ENCODE results near the gene USP13. TPM values are rescaled to one million over a fixed set of nuclear protein-coding genes. Genes with fewer than 3 reads are reported as not detected.

USP13 gene
- total RNA-seq, 1 experiment from 2014 or later = 33.0 TPM

DNA sequence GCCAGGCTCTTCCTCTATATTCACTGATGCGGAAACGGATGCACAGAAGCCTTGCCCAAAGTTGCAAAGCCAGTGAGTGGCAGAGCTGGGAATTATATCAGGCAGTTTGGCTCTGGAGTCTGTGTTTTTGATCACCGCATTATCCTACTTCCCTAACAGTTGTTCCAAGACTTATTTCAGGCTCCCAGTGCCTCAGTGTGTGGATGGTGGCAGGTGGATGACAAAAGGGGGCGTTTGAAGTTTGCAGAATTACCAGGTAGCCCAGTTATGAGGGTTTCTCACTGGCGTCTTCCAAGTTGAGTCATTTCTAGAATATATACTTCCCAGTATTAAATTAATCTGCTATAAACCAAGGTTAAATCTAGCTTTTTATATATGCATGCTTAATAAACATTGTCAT lies 81.0 kb downstream of the USP13 start:
- Histone ChIP-seq H3K36me3 (ENCODE audit: insufficient read depth, low read length, poor library complexity, severe bottlenecking) (peaks cover 33% of the 10 kb centered on the region), H3K4me1 (ENCODE audit: insufficient read depth, low read length, poor library complexity, severe bottlenecking) (no peaks in the 10 kb centered on the region), H3K4me3 (ENCODE audit: low read depth, low read length, poor library complexity, severe bottlenecking) (no peak overlapping the region), H3K27me3 (replicated peaks; ENCODE audit: insufficient read depth, low read depth, low read length, poor library complexity) (no peaks in the 10 kb centered on the region), H3K9me3 (ENCODE audit: low read depth, low read length, poor library complexity, severe bottlenecking) (no peaks in the 10 kb centered on the region), H3K27ac (ENCODE audit: low read depth, low read length, poor library complexity, severe bottlenecking) (no peak overlapping the region)
- ChIA-PET POLR2A (ENCODE audit: low non-redundant PET) (no interaction called here), CTCF (no interaction called here)
- intact Hi-C loops (cut with micrococcal nuclease; ENCODE audit: unreplicated experiment) = no loop called here
- no peak for DNase-seq (ENCODE audit: low spot score)
- BruUV-seq (replicated peaks) = no TSS peak
- TF ChIP-seq EZH2 (IDR thresholded peaks at IDR 0.05; ENCODE audit: borderline replicate concordance, low read depth, low read length, poor library complexity, severe bottlenecking) = no peak

DNA sequence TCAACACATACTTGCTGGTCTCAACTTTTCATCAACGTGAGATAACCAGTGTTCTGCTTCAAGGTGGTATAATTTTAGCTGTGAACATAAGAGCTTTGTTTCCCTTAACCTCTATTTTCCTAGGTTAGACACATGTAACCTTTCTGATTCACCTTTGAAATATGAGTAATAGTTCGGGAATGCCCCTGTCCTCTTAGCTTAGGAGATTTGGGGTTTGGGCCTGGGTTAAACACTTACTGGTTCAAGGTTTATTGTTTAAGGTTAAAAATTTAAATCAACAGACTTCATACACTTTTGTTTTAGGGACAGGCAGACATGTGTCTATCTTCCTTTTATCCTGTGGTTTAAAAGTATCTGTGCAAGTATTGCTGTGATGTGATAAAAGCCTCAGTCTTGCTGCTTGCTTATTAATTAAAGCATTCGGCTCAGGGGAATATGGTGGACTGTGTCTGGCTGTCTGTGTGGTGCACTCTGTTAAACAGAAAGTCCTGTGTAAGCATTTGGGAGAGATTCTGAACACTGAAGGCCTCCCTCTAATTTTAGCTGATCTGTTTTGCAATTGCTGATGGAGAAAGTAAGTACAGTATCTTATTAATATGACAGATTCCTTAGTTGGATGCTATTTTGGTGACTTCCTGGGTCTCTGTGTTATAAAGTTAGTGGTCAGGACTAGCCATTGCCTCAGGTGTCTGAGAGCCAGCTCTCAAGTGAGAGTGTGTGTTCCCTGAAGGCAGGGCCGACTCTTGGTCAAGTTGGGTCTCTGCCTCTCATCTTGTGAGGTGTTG lies 81.8 kb downstream of the USP13 start:
- CTCF ChIA-PET = no interaction called here
- no TSS peak for BruUV-seq (replicated peaks)
- no peak for TF ChIP-seq EZH2 (IDR thresholded peaks at IDR 0.05; ENCODE audit: borderline replicate concordance, low read depth, low read length, poor library complexity, severe bottlenecking)
- TF ChIP-seq, protein P1, sequence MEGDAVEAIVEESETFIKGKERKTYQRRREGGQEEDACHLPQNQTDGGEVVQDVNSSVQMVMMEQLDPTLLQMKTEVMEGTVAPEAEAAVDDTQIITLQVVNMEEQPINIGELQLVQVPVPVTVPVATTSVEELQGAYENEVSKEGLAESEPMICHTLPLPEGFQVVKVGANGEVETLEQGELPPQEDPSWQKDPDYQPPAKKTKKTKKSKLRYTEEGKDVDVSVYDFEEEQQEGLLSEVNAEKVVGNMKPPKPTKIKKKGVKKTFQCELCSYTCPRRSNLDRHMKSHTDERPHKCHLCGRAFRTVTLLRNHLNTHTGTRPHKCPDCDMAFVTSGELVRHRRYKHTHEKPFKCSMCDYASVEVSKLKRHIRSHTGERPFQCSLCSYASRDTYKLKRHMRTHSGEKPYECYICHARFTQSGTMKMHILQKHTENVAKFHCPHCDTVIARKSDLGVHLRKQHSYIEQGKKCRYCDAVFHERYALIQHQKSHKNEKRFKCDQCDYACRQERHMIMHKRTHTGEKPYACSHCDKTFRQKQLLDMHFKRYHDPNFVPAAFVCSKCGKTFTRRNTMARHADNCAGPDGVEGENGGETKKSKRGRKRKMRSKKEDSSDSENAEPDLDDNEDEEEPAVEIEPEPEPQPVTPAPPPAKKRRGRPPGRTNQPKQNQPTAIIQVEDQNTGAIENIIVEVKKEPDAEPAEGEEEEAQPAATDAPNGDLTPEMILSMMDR (conservative IDR thresholded peaks at IDR 0.05; ENCODE audit: low read depth, low read length) = no peak
- Histone ChIP-seq H3K4me3 (ENCODE audit: low read depth, low read length, poor library complexity, severe bottlenecking) (no peak overlapping the region), H3K9me3 (ENCODE audit: low read depth, low read length, poor library complexity, severe bottlenecking) (no peaks in the 10 kb centered on the region), H3K36me3 (ENCODE audit: insufficient read depth, low read length, poor library complexity, severe bottlenecking) (peaks cover 30% of the 10 kb centered on the region), H3K27me3 (replicated peaks; ENCODE audit: insufficient read depth, low read depth, low read length, poor library complexity) (no peaks in the 10 kb centered on the region), H3K4me1 (ENCODE audit: insufficient read depth, low read length, poor library complexity, severe bottlenecking) (no peaks in the 10 kb centered on the region), H3K27ac (ENCODE audit: low read depth, low read length, poor library complexity, severe bottlenecking) (no peak overlapping the region)
- intact Hi-C loops (cut with micrococcal nuclease; ENCODE audit: unreplicated experiment) = no loop called here
- POLR2A ChIA-PET (ENCODE audit: low non-redundant PET) = no interaction called here
- no peak for DNase-seq (ENCODE audit: low spot score)

DNA sequence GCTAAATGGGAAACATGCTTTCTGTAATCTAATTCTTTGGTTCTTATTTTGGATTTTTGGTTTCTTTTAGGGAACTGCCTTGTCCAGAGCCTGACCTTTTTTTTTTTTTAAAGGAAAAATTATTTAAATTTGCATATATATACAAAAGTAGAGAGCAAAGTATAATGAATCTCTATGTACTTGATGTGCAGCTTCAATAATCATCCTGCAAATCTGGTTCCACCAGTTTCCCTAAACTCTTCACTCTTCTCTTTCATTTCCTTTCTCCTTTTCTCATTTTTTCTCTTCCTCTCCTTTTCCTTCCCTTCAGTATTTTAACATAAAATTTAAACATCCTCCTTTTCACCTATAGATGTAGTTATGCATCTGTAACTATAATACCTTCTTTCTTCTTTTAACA lies 82.5 kb downstream of the USP13 start:
- no peaks in the 10 kb centered on the region for H3K4me1 ChIP-seq (ENCODE audit: insufficient read depth, low read length, poor library complexity, severe bottlenecking)
- TF ChIP-seq EZH2 (IDR thresholded peaks at IDR 0.05; ENCODE audit: borderline replicate concordance, low read depth, low read length, poor library complexity, severe bottlenecking) = no peak
- TF ChIP-seq, protein P1 (conservative IDR thresholded peaks at IDR 0.05; ENCODE audit: low read depth, low read length) = no peak
- BruUV-seq (replicated peaks) = no TSS peak
- H3K4me3 ChIP-seq (ENCODE audit: low read depth, low read length, poor library complexity, severe bottlenecking) = no peak overlapping the region
- no peak overlapping the region for H3K27ac ChIP-seq (ENCODE audit: low read depth, low read length, poor library complexity, severe bottlenecking)
- DNase-seq (ENCODE audit: low spot score) = no peak
- ChIA-PET CTCF (no interaction called here), POLR2A (ENCODE audit: low non-redundant PET) (no interaction called here)
- no peaks in the 10 kb centered on the region for H3K27me3 ChIP-seq (replicated peaks; ENCODE audit: insufficient read depth, low read depth, low read length, poor library complexity)
- peaks cover 24% of the 10 kb centered on the region for H3K36me3 ChIP-seq (ENCODE audit: insufficient read depth, low read length, poor library complexity, severe bottlenecking)
- intact Hi-C loops (cut with micrococcal nuclease; ENCODE audit: unreplicated experiment) = no loop called here
- no peaks in the 10 kb centered on the region for H3K9me3 ChIP-seq (ENCODE audit: low read depth, low read length, poor library complexity, severe bottlenecking)

DNA sequence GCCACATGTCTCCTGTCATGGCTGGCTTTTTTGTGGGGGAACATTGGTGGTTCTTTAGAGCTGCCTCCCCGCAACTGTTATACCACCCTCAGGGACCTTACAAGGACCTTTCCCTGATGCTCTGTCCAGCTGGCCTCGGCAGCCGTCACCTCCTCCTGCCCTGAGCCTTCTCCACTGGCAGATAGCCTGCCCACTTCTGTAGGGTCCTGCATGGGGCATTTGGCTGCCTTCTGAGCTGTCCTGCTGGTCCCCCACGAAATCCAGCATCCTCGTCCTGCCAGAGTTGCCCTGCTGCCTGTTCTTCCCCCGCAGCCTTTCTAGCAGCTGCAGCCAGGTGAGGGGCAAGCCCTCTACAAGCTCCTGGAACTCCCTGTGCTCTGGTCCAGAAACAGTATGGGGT lies 86.2 kb downstream of the USP13 start:
- TF ChIP-seq EZH2 (IDR thresholded peaks at IDR 0.05; ENCODE audit: borderline replicate concordance, low read depth, low read length, poor library complexity, severe bottlenecking) = no peak
- TF ChIP-seq, protein P1 (conservative IDR thresholded peaks at IDR 0.05; ENCODE audit: low read depth, low read length) = no peak
- no peak overlapping the region for H3K27ac ChIP-seq (ENCODE audit: low read depth, low read length, poor library complexity, severe bottlenecking)
- H3K36me3 ChIP-seq (ENCODE audit: insufficient read depth, low read length, poor library complexity, severe bottlenecking) = peaks cover 15% of the 10 kb centered on the region
- H3K4me1 ChIP-seq (ENCODE audit: insufficient read depth, low read length, poor library complexity, severe bottlenecking) = peaks cover under 1% of the 10 kb centered on the region
- ChIA-PET CTCF (no interaction called here), POLR2A (ENCODE audit: low non-redundant PET) (no interaction called here)
- DNase-seq (ENCODE audit: low spot score) = no peak
- H3K4me3 ChIP-seq (ENCODE audit: low read depth, low read length, poor library complexity, severe bottlenecking) = no peak overlapping the region
- BruUV-seq (replicated peaks) = no TSS peak
- H3K27me3 ChIP-seq (replicated peaks; ENCODE audit: insufficient read depth, low read depth, low read length, poor library complexity) = no peaks in the 10 kb centered on the region
- no peaks in the 10 kb centered on the region for H3K9me3 ChIP-seq (ENCODE audit: low read depth, low read length, poor library complexity, severe bottlenecking)
- intact Hi-C loops (cut with micrococcal nuclease; ENCODE audit: unreplicated experiment) = no loop called here
